ENCODE data around the gene BCL3.

Gene BCL3

DNA sequence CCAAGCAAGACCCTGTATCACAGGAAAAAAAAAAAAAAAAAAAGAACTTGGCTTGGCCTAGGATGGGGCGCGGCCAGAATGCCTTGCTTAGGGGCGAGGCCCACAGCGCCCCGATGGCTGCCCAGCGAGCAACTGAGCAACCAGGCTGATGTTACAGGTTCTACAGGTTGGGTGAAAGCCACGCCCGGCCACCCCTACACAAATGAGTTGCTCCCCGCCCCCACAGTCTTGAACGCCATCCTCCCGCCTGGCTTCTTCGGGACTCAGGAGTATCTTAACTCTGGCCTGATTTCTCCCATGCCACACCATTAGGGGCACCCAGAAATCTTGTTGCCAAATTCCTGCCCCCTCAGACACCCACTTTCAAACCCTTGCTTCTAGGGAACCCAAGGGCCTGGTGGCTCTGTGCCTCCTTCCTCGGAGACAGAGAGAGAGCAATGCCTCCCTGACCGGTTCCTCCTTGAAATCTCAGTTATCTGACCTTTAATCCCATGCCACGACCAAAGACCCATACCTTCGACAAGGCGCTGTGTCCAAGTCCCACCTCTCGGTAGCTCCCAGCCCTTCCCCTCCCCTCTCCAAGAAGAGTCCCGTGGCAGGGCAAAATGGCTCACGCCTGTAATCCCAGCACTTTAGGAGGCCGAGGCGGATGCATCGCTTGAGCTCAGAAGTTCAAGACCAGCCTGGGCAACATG, 28.0 kb downstream of the BCL3 start:
- TF ChIP-seq GATA2 (IDR thresholded peaks at IDR 0.05; ENCODE audit: low read depth, low read length) = no peak
- TF ChIP-seq GATA3 (IDR thresholded peaks at IDR 0.05; ENCODE audit: low read depth, low read length) = no peak

DNA sequence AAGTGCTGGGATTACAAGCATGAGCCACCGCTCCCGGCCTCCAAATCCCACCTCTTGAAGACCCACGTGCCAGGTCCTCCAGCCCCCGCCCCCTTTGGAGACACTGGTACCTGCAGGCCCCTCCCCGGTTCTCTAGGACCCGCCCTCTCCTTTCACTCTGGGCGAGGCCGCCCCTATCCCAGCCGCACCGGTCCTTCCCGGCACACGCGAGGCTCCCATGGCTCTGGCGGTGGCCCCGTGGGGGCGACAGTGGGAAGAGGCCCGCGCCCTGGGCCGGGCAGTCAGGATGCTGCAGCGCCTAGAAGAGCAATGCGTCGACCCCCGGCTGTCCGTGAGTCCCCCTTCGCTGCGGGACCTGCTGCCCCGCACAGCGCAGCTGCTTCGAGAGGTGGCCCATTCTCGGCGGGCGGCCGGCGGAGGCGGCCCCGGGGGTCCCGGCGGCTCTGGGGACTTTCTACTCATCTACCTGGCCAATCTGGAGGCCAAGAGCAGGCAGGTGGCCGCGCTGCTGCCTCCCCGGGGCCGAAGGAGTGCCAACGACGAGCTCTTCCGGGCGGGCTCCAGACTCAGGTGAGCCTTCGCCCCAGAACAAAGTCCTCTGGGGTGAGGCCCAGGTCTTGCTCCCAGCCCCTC, 29.3 kb downstream of the BCL3 start, which contains the start of gene CBLC:
Gene CBLC (plus strand): TSS at position 176 of the 633 bp plus-strand sequence. CDS start 42 bp downstream, at position 218.
- TF ChIP-seq GATA3 (IDR thresholded peaks at IDR 0.05; ENCODE audit: low read depth, low read length) (no peak), GATA2 (IDR thresholded peaks at IDR 0.05; ENCODE audit: low read depth, low read length) (no peak)

DNA sequence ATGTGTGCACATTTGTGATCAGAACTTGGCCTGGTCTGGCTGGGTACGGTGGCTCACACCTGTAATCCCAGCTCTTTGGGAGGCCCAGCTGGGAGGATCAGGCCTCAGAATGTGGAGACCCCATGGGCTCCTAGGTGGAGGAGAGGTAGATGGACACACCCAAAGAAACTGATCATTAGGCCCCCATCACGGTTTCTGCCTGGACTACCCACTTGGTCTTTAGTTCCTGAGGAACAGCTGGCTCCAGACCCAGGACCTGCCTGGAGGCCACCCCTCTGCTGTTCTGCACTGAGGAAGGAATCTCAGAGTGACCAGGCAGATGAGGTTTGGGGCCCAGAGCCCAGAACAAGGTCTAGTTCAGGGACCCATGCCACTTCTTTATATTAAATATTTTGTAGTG, 30.6 kb downstream of the BCL3 start:
- no peak for TF ChIP-seq GATA3 (IDR thresholded peaks at IDR 0.05; ENCODE audit: low read depth, low read length)

DNA sequence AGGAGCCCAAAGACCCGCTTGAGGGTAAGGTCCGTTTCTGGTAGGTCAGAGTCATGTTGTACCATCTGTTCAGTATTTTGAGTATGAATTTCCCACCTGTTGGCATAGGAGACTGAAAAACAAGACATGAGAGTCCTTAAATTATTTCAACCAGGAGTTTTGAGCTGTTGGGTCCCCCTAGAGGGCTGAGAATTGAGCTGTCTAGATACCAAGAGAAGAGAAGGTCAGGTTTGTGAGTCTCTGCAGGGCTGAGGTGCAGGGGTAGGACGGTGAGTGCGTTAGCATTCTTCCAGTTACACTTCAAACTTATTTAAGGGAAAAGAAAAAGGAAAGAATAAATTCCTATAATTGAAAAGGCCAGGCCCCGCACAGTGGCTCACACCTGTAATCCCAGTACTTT, 34.2 kb downstream of the BCL3 start:
- no peak for TF ChIP-seq GATA3 (IDR thresholded peaks at IDR 0.05; ENCODE audit: low read depth, low read length)

DNA sequence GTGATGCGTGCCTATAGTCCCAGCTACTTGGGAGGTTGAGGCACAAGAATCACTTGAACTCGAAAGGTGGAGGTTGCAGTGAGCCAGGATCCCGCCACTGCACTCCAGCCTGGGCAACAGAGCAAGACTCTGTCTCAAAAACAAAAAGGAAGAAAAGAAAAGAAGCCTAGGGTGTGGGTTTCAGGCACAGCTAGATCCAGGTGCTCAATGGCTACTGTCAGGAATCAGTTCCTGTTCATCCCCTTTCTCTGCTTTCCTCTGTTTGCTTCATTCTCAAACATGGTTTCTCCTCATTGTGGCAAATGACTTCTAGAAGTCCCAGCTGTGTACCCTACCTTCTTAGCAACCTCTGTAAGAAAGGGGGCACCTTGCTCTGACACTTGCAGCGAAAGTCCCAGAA, 35.0 kb downstream of the BCL3 start:
- TF ChIP-seq GATA3 (IDR thresholded peaks at IDR 0.05; ENCODE audit: low read depth, low read length) = no peak

DNA sequence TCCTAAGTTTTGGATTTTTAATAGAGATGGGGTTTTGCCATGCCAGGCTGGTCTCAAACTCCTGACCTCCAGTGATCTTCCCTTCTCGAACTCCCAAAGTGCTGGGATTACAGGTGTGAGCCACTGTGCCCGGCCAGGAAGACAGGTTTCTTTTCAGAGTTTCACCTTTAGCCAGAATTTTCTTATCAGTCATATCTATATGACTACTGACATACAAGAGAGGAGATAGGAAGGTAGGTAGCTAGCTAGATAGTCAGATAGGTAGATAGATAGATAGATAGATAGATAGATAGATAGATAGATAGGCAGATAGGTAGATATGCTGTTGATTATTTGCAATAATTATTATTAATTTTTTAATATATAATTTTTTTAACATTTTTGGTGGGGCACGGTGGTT, 36.8 kb downstream of the BCL3 start:
- TF ChIP-seq GATA2 (IDR thresholded peaks at IDR 0.05; ENCODE audit: low read depth, low read length) = no peak
- no peak for TF ChIP-seq GATA3 (IDR thresholded peaks at IDR 0.05; ENCODE audit: low read depth, low read length)

DNA sequence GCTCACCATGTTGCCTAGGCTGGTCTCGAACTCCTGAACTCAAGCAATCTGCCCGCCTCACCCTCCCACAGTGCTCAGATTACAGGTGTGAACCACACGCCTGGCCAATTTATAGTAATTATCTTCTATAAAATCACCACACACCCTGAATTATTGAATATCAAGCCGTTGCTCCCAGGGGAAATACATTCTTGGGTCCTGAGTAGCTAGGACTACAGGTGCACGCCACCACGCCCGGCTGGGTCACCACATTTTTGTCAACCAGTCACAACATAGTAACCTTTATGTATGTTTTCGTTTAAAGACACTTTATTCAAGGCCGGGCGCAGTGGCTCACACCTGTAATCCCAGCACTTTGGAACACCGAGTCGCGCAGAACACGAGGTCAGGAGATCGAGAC, 37.5 kb downstream of the BCL3 start:
- no peak for TF ChIP-seq GATA3 (IDR thresholded peaks at IDR 0.05; ENCODE audit: low read depth, low read length)
- TF ChIP-seq GATA2 (IDR thresholded peaks at IDR 0.05; ENCODE audit: low read depth, low read length) = no peak

DNA sequence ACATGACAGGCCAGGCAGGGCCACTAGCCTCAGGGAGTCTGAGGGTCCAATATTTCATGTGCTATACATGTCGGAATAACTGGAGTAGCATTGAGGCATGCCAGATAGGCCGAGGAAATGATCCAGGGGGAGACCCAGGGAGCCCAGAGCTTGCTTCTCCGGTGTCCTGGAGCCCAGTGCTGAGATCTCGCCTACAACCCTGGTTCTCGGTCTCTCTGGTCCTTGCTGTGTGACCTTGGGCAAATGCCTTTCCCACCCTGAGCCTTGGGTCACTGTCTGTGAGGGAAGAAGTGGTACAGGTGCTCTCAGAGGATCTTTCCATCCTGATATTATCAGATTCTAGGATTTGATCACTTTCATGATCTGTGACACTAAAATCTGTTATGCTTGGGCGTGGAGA, 40.5 kb downstream of the BCL3 start:
- TF ChIP-seq GATA2 (IDR thresholded peaks at IDR 0.05; ENCODE audit: low read depth, low read length) (no peak), GATA3 (IDR thresholded peaks at IDR 0.05; ENCODE audit: low read depth, low read length) (no peak)

DNA sequence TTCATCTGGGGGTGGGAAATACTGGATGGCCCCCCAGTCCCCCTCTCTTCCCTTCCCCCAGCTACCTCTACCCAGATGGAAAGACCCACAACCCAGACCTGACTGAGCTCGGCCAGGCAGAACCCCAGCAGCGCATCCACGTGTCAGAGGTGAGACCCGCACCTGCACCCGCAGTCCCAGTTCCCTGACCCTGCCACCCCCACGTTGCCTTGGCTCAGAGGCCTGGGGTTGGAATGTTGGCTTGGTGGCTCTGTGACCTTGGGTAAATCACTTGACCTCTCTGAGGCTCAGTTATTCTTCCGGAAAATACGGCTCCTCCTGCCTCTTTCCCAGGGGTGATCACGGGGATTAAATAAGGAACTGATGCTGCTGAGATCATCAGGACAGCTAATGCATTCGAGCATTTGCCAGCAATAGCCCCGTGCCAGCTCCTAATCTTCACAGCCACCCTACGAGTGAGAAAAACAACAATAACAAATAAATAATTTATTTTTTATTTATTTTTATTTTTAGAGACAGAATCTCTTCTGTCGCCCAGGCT, 41.5 kb downstream of the BCL3 start:
- no peak for TF ChIP-seq GATA2 (IDR thresholded peaks at IDR 0.05; ENCODE audit: low read depth, low read length)
- no peak for TF ChIP-seq GATA3 (IDR thresholded peaks at IDR 0.05; ENCODE audit: low read depth, low read length)

DNA sequence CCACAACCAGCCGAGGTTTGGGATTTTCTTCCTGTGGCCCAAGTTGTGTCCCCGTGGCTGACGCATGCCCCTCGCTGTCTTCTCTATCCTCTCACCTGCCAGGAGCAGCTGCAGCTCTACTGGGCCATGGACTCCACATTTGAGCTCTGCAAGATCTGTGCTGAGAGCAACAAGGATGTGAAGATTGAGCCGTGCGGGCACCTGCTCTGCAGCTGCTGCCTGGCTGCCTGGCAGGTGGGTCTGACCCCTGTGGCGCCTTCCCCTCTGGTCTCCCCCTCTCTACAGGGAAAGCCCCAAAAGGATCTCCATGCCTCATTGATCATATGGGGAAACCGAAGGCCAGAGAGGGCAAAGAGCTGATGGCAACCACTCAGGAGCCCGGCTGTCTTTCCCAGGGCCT, 43.8 kb downstream of the BCL3 start:
- TF ChIP-seq GATA2 (IDR thresholded peaks at IDR 0.05; ENCODE audit: low read depth, low read length) = no peak
- TF ChIP-seq GATA3 (IDR thresholded peaks at IDR 0.05; ENCODE audit: low read depth, low read length) = no peak

DNA sequence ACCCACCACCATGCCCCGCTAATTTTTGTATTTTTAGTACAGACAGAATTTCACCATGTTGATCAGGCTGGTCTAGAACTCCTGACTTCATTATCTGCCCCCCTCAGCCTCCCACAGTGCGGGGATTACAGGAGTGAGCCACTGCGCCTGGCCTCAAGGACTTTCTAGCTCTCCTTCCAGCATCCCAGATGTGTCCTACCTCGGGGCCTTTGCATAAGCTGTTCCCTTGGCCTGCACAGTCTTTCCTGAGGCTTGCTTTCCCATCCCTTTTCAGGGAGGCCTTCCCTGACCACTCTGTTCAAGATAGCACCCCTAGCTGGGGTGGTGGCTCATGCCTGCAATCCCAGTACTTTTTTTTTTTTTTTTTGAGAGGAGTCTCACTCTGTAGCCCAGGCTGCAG, 46.1 kb downstream of the BCL3 start:
- TF ChIP-seq GATA2 (IDR thresholded peaks at IDR 0.05; ENCODE audit: low read depth, low read length) = no peak
- no peak for TF ChIP-seq GATA3 (IDR thresholded peaks at IDR 0.05; ENCODE audit: low read depth, low read length)

DNA sequence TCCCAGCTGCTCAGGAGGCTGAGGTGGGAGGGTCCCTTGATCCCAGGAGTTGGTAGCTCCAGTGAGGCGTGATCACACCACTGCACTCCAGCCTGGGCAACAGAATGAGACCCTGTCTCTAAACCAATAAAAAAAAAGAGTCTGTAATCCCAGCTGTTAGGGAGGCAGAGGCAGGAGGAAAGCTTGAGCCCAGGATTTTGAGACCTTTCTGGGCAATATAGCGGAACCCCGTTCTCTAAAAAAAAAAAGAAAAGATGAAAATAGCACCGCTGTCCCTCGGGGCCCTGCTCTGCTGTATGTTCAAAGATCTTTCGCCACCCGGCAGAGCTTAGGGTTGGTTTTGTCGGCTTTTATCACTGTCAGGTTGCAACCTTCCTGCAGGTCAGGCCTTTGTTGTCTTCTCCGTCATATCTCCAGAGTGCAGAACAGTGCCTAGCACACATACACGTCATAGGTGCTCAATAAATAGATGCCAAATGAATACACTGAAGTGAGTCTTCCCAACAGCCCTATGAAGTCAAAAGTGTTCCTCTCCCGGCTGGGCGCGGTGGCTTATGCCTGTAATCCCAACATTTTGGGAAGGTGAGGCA, 47.0 kb downstream of the BCL3 start:
- TF ChIP-seq GATA3 (IDR thresholded peaks at IDR 0.05; ENCODE audit: low read depth, low read length) = no peak
- no peak for TF ChIP-seq GATA2 (IDR thresholded peaks at IDR 0.05; ENCODE audit: low read depth, low read length)

DNA sequence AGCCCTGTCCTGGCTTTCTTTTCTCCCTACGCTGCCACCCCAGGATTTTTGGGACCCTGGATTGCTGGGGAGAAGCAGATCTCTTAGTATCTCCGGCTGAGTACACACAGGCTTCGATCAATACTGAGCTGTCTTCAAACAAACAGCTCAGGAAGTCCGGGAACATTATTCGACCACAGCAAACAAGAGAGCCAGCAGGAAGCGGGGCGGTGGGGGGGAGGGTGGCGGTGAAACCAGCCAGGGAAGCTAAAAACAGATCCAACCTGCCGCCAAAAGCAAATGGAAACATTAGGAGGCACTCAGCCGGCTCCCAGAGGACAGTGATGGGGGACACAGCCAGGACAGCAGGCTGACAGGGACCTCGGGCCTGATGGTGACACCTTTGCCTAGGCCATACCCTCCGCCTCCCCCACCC, 48.2 kb downstream of the BCL3 start:
- TF ChIP-seq GATA3 (IDR thresholded peaks at IDR 0.05; ENCODE audit: low read depth, low read length) = no peak
- no peak for TF ChIP-seq GATA2 (IDR thresholded peaks at IDR 0.05; ENCODE audit: low read depth, low read length)

DNA sequence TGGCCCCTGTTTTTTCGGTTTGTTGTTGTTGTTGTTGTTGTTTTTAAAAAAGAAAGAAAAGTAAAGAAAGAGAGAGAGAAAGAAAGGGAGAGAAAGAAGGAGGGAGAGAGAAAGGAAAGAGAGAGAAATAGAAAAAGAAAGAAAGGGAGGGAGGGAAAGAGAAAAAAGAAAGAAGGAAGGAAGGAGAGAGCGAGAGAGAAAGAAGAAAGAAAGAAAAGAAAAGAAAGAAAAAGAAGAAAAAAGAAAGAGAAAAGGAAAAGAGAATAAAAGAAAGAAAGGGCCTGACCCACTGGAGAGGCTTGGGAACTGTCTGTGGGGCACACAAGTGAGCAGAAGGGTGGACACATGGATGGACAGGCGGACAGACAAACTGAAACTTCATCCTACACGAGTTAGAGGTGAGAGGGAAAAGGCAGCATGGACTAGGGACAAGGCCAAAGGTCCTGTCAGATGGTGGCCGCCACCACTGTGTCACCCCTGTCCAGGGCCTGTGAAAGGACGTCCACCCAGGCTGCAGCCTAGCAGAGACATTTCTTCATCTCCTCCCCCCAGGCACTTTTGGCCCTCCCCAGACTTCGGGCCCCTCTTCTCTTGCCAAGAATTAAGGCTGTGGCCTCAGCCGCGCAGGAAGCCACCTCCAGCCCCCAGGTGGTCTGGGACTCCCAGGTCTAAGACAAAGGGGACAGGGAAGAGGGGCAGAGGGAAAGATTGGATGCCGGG, 51.3 kb downstream of the BCL3 start:
- TF ChIP-seq GATA3 (IDR thresholded peaks at IDR 0.05; ENCODE audit: low read depth, low read length) = no peak
- TF ChIP-seq GATA2 (IDR thresholded peaks at IDR 0.05; ENCODE audit: low read depth, low read length) = no peak

Data from SH-SY5Y (cell line).